ENCODE measurements around the gene ADAP1. TPM values are rescaled to one million over a fixed set of nuclear protein-coding genes. Genes with fewer than 3 reads are reported as not detected.

Gene ADAP1
- total and polyA plus RNA-seq, 2 experiments from 2014 or later: 0.24 to 1.1 TPM

DNA sequence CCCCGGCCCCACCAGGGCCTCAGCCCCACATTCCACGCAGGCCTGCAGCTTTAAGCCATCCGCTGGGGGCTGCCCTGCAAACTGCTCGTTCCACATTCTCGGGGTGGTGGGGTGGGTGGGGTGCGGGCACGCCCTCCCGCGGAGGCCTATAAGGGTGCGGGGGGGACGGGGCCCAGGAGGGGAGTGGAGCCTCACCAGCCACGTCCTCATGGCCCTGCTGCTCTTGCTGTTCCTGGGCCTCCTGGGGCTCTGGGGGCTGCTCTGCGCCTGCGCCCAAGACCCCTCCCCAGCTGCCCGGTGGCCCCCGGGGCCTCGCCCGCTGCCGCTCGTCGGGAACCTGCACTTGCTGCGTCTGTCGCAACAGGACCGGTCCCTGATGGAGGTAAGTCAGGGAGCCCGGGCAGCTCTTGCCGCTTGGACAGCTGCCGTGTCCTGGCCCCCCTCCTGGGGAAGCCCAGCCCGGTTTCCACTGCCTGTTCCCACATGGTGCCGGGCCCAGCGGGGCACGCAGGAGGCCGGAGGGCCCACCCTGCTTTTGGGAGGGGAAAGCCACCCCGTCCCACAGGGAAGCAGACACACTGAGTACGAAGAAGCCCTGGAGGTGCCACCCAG is 28.6 kb upstream of the ADAP1 start, which contains the start of gene CYP2W1:
CYP2W1 (plus strand) TSS at position 178 of the 612 bp plus-strand sequence; CDS start at position 209, 31 bp downstream.
- no peaks in the 10 kb centered on the region for H3K79me2 ChIP-seq (ENCODE audit: insufficient read depth)
- H3K27ac ChIP-seq: no peak within 1 kb of the TSS
- no peaks in the 10 kb centered on the region for H3F3A ChIP-seq (ENCODE audit: insufficient read depth)
- no peaks in the 10 kb centered on the region for H3K9me2 ChIP-seq (ENCODE audit: insufficient read depth)
- 0 out of 2 replicates have a peak, but pooled peaks cover 8% of the 10 kb centered on the region for H3K27me3 ChIP-seq (replicated peaks; ENCODE audit: insufficient read depth)
- H2AFZ ChIP-seq: no peak within 1 kb of the TSS
- in situ Hi-C loops (cut with MboI): no loop called here
- no peaks in the 10 kb centered on the region for H3K36me3 ChIP-seq (ENCODE audit: low read depth)
- H3K9ac ChIP-seq: no peak within 1 kb of the TSS
- no peak within 1 kb of the TSS for H3K4me2 ChIP-seq (ENCODE audit: unreplicated experiment)
- TF ChIP-seq EZH2 (IDR thresholded peaks at IDR 0.05; ENCODE audit: insufficient read depth, poor library complexity, severe bottlenecking) (no peak), EZH2phosphoT487 (IDR thresholded peaks at IDR 0.05; ENCODE audit: insufficient read depth, low read depth) (no peak)
- no peak within 1 kb of the TSS for H3K4me3 ChIP-seq
- no peaks in the 10 kb centered on the region for H4K20me1 ChIP-seq (ENCODE audit: insufficient read depth)
- no peak for DNase-seq
- WGBS, 2 experiments (ENCODE audit: low coverage in 1 of 2, low lambda C conversion rate in 2 of 2, missing lambda C conversion rate in 2 of 2): 13% methylated on average over 21 to 30 of the region's 34 CpGs
- H3K9me3 ChIP-seq (ENCODE audit: low read depth): no peaks in the 10 kb centered on the region
- H3K4me1 ChIP-seq (ENCODE audit: insufficient read depth): no peaks in the 10 kb centered on the region

- Histone ChIP-seq H3K9ac (no peak overlapping the region), H3K79me2 (ENCODE audit: insufficient read depth) (no peaks in the 10 kb centered on the region), H3K9me3 (ENCODE audit: low read depth) (no peaks in the 10 kb centered on the region), H3K4me1 (ENCODE audit: insufficient read depth) (no peaks in the 10 kb centered on the region), H3F3A (ENCODE audit: insufficient read depth) (no peaks in the 10 kb centered on the region), H3K4me3 (no peak overlapping the region), H3K27ac (no peak overlapping the region), H2AFZ (no peak overlapping the region), H3K9me2 (ENCODE audit: insufficient read depth) (no peaks in the 10 kb centered on the region), H3K36me3 (ENCODE audit: low read depth) (no peaks in the 10 kb centered on the region), H3K4me2 (ENCODE audit: unreplicated experiment) (no peak overlapping the region), H3K27me3 (replicated peaks; ENCODE audit: insufficient read depth) (0 out of 2 replicates have a peak, but pooled peaks cover 8% of the 10 kb centered on the region), H4K20me1 (ENCODE audit: insufficient read depth) (no peaks in the 10 kb centered on the region)
- no peak for DNase-seq
- in situ Hi-C loops (cut with MboI): no loop called here
- TF ChIP-seq EZH2 (IDR thresholded peaks at IDR 0.05; ENCODE audit: insufficient read depth, poor library complexity, severe bottlenecking) (no peak), EZH2phosphoT487 (IDR thresholded peaks at IDR 0.05; ENCODE audit: insufficient read depth, low read depth) (no peak)
- 56 to 65% methylated on average over 9 of the region's 10 CpGs for WGBS, 2 experiments (ENCODE audit: low coverage in 1 of 2, low lambda C conversion rate in 2 of 2, missing lambda C conversion rate in 2 of 2)
These were observed 28.1 kb upstream of the ADAP1 start for GRCh38 chr7:982511-983003.

DNA sequence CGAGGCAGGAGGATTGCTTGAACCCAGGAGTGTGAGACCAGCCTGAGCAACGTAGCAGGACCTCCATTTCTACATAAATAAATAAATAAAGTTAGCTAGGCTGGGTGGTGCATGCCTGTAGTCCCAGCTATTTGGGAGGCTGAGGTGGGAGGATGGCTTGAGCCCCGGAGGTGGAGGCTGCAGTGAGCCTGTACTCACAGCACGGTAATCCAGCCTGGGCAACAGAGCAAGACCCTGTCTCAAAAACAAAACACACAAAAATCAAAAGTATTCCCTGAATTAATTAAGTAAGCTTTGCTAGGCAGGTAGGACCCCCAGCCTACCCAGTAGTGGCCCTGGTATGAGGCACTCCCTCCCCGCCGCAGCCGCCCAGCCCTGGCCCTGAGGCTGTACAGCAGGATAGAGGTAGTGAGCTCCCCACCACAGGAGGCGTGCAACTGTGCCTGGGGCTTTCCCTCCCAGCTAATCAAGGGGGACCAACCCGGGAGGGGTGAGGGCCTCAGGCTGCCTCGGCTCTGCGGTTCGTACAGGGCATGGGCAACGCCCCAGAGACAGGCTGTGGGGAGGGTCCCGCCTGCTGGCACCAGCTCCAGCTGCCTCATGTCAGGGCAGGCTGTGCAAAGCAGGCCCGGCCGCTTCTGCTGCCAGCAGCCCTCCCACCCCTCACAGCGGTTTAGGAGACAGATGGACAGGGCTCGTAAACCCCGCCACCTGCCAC is 27.5 kb upstream of the ADAP1 start:
- Histone ChIP-seq H3K27me3 (replicated peaks; ENCODE audit: insufficient read depth) (0 out of 2 replicates have a peak, but pooled peaks cover 8% of the 10 kb centered on the region), H3K4me1 (ENCODE audit: insufficient read depth) (no peaks in the 10 kb centered on the region), H3K79me2 (ENCODE audit: insufficient read depth) (no peaks in the 10 kb centered on the region), H3K9ac (no peak overlapping the region), H3K9me2 (ENCODE audit: insufficient read depth) (no peaks in the 10 kb centered on the region), H2AFZ (no peak overlapping the region), H3K4me3 (no peak overlapping the region), H3K27ac (no peak overlapping the region), H3K4me2 (ENCODE audit: unreplicated experiment) (no peak overlapping the region), H3K9me3 (ENCODE audit: low read depth) (no peaks in the 10 kb centered on the region), H3K36me3 (ENCODE audit: low read depth) (no peaks in the 10 kb centered on the region), H4K20me1 (ENCODE audit: insufficient read depth) (no peaks in the 10 kb centered on the region), H3F3A (ENCODE audit: insufficient read depth) (no peaks in the 10 kb centered on the region)
- in situ Hi-C loops (cut with MboI): no loop called here
- WGBS, 2 experiments (ENCODE audit: low coverage in 1 of 2, low lambda C conversion rate in 2 of 2, missing lambda C conversion rate in 2 of 2): 62 to 68% methylated on average over 18 of the region's 19 CpGs
- DNase-seq: no peak
- TF ChIP-seq EZH2phosphoT487 (IDR thresholded peaks at IDR 0.05; ENCODE audit: insufficient read depth, low read depth) (no peak), EZH2 (IDR thresholded peaks at IDR 0.05; ENCODE audit: insufficient read depth, poor library complexity, severe bottlenecking) (no peak)

DNA sequence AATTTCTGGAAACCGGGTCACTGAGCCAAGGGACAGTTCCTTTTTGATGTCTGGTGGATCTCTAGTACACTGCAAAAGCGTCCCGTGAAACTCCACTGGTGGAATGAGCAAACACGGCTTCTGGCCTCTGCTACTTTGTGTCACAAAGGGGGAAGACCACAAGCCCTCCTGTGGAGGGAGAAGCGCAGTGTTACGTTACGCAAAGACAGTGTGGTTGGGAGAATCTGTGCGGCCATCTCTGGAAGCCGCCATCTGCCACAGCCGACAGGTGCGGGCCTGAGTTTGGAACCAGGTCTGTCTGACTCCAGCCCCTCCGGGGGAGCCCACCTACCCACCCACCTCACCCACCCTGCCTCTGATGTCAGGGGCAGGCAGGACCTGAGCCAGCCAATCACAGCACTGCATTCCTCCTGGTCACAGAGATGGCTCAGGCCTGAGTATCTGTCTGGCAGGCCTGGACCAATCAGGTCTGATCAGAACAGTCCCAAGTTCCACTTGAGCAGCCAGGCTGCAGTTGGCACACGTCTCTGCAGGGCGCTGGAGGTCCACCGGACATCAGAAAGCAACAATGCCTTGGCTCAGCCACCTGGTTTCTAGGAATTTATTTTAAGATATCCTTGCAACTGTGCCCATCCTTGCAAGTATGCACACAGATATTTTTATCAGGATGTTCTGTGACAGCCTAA is 25.5 kb upstream of the ADAP1 start:
- Histone ChIP-seq H3K4me1 (ENCODE audit: insufficient read depth) (no peaks in the 10 kb centered on the region), H3K4me3 (no peak overlapping the region), H4K20me1 (ENCODE audit: insufficient read depth) (no peaks in the 10 kb centered on the region), H3K9me2 (ENCODE audit: insufficient read depth) (no peaks in the 10 kb centered on the region), H3K79me2 (ENCODE audit: insufficient read depth) (no peaks in the 10 kb centered on the region), H3K27me3 (replicated peaks; ENCODE audit: insufficient read depth) (0 out of 2 replicates have a peak, but pooled peaks cover 1% of the 10 kb centered on the region), H2AFZ (no peak overlapping the region), H3K27ac (no peak overlapping the region), H3F3A (ENCODE audit: insufficient read depth) (no peaks in the 10 kb centered on the region), H3K9ac (no peak overlapping the region), H3K9me3 (ENCODE audit: low read depth) (no peaks in the 10 kb centered on the region), H3K36me3 (ENCODE audit: low read depth) (no peaks in the 10 kb centered on the region), H3K4me2 (ENCODE audit: unreplicated experiment) (no peak overlapping the region)
- 57 to 68% methylated on average over 14 to 15 of the region's 15 CpGs for WGBS, 2 experiments (ENCODE audit: low coverage in 1 of 2, low lambda C conversion rate in 2 of 2, missing lambda C conversion rate in 2 of 2)
- no peak for DNase-seq
- in situ Hi-C loops (cut with MboI): no loop called here
- TF ChIP-seq EZH2phosphoT487 (IDR thresholded peaks at IDR 0.05; ENCODE audit: insufficient read depth, low read depth): no peak
- TF ChIP-seq EZH2 (IDR thresholded peaks at IDR 0.05; ENCODE audit: insufficient read depth, poor library complexity, severe bottlenecking): no peak
